Measurements from ENCODE around the gene FN3KRP. TPM values are rescaled to one million over a fixed set of nuclear protein-coding genes. Genes with fewer than 3 reads are reported as not detected.

Gene FN3KRP
- total and polyA plus RNA-seq, 10 of the 15 experiments (the other 5 are each of a cell fraction or from before 2014, with no cell fraction given), result 1.8 to 50.5 (median 26.5) TPM

DNA sequence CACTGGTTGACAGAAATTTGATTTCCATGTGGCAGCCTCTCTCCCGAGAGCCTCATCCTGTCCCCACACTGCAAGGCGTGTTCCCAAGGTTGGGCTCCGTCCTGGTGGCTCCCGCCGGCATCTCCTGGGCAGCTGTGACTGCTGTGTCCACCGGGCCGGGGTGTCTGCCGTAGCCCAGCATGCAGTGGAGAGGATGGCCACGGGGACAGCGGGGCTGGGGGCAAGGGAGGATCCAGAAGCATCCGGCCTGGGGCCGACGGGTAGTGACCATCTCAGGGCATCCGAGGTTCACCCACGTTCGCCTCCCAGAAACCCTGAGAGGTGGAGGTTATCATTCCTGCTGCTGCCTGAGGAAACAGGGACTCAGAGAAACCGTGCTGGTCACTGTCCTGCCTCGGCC lies 10.8 kb upstream of the FN3KRP start:
- Histone ChIP-seq H3K27me3 (replicated peaks in 1 of 2; ENCODE audit: control insufficient read depth in 2 of 2, insufficient read depth in 2 of 2, low read length in 1 of 2) (no peaks in the 10 kb centered on the region), H3K9me3 (replicated peaks; ENCODE audit: control insufficient read depth, insufficient read depth, low read length) (no peaks in the 10 kb centered on the region), H3K4me2 (ENCODE audit: control insufficient read depth, insufficient read depth) (no peak overlapping the region), H4K20me1 (ENCODE audit: control insufficient read depth, insufficient read depth) (no peaks in the 10 kb centered on the region), H3K4me1 (ENCODE audit: control insufficient read depth, insufficient read depth, low read length) (peaks cover 10% of the 10 kb centered on the region), H3K36me3 (ENCODE audit: control insufficient read depth in 2 of 2, insufficient read depth in 2 of 2, low read length in 1 of 2) (no peaks in the 10 kb centered on the region), H3K27ac (ENCODE audit: control insufficient read depth, insufficient read depth) (no peak overlapping the region), H2AFZ (ENCODE audit: control insufficient read depth, low read depth, low read length) (no peak overlapping the region), H3K4me3 (no peak overlapping the region), H3K79me2 (ENCODE audit: control insufficient read depth, insufficient read depth, low read length) (no peaks in the 10 kb centered on the region), H3K9ac (ENCODE audit: control insufficient read depth, insufficient read depth, low read length) (no peak overlapping the region)
- in situ Hi-C loops (cut with MboI) (no loop called here), intact Hi-C loops (cut with micrococcal nuclease; ENCODE audit: unreplicated experiment) (no loop called here)
- SMC1A ChIA-PET (ENCODE audit: uncharacterized antibody, unreplicated experiment), result no interaction called here
- TF ChIP-seq CBX3 (IDR thresholded peaks at IDR 0.05; ENCODE audit: borderline replicate concordance, low read depth) (no peak), ASH2L (IDR thresholded peaks at IDR 0.05; ENCODE audit: borderline replicate concordance, low read depth) (no peak), EP300 (IDR thresholded peaks at IDR 0.05; ENCODE audit: borderline replicate concordance in 1 of 2, control insufficient read depth in 1 of 2, low read depth in 2 of 2, low read length in 2 of 2) (no peak), MTA3 (IDR thresholded peaks at IDR 0.05; ENCODE audit: borderline replicate concordance, low read length) (no peak), NFYA (IDR thresholded peaks at IDR 0.05; ENCODE audit: borderline replicate concordance, low read depth, low read length) (no peak), RUNX3 (IDR thresholded peaks at IDR 0.05; ENCODE audit: low read length) (no peak), HCFC1 (IDR thresholded peaks at IDR 0.05; ENCODE audit: low read length) (no peak), PAX8 (IDR thresholded peaks at IDR 0.05) (no peak), JUND (IDR thresholded peaks at IDR 0.05; ENCODE audit: low read depth, low read length) (no peak), BRCA1 (IDR thresholded peaks at IDR 0.05; ENCODE audit: low read depth, low read length) (no peak), MYC (IDR thresholded peaks at IDR 0.05; ENCODE audit: insufficient read depth, insufficient read length, insufficient replicate concordance, low read length, severe bottlenecking) (no peak)
- TF ChIP-seq, protein P1, sequence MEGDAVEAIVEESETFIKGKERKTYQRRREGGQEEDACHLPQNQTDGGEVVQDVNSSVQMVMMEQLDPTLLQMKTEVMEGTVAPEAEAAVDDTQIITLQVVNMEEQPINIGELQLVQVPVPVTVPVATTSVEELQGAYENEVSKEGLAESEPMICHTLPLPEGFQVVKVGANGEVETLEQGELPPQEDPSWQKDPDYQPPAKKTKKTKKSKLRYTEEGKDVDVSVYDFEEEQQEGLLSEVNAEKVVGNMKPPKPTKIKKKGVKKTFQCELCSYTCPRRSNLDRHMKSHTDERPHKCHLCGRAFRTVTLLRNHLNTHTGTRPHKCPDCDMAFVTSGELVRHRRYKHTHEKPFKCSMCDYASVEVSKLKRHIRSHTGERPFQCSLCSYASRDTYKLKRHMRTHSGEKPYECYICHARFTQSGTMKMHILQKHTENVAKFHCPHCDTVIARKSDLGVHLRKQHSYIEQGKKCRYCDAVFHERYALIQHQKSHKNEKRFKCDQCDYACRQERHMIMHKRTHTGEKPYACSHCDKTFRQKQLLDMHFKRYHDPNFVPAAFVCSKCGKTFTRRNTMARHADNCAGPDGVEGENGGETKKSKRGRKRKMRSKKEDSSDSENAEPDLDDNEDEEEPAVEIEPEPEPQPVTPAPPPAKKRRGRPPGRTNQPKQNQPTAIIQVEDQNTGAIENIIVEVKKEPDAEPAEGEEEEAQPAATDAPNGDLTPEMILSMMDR (IDR thresholded peaks at IDR 0.05 in 2 of 3, conservative IDR thresholded peaks at IDR 0.05 in 1 of 3; ENCODE audit: control insufficient read depth in 2 of 3, extremely low read depth in 1 of 3, insufficient read depth in 1 of 3, low read depth in 3 of 3, low read length in 3 of 3), result no peak
- TF ChIP-seq, protein P2, sequence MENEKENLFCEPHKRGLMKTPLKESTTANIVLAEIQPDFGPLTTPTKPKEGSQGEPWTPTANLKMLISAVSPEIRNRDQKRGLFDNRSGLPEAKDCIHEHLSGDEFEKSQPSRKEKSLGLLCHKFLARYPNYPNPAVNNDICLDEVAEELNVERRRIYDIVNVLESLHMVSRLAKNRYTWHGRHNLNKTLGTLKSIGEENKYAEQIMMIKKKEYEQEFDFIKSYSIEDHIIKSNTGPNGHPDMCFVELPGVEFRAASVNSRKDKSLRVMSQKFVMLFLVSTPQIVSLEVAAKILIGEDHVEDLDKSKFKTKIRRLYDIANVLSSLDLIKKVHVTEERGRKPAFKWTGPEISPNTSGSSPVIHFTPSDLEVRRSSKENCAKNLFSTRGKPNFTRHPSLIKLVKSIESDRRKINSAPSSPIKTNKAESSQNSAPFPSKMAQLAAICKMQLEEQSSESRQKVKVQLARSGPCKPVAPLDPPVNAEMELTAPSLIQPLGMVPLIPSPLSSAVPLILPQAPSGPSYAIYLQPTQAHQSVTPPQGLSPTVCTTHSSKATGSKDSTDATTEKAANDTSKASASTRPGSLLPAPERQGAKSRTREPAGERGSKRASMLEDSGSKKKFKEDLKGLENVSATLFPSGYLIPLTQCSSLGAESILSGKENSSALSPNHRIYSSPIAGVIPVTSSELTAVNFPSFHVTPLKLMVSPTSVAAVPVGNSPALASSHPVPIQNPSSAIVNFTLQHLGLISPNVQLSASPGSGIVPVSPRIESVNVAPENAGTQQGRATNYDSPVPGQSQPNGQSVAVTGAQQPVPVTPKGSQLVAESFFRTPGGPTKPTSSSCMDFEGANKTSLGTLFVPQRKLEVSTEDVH (IDR thresholded peaks at IDR 0.05; ENCODE audit: low read depth, partially characterized antibody), result no peak
- TF ChIP-seq, protein P3, sequence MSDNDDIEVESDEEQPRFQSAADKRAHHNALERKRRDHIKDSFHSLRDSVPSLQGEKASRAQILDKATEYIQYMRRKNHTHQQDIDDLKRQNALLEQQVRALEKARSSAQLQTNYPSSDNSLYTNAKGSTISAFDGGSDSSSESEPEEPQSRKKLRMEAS (IDR thresholded peaks at IDR 0.05; ENCODE audit: low read depth, low read length), result no peak
- TF ChIP-seq, protein P4, sequence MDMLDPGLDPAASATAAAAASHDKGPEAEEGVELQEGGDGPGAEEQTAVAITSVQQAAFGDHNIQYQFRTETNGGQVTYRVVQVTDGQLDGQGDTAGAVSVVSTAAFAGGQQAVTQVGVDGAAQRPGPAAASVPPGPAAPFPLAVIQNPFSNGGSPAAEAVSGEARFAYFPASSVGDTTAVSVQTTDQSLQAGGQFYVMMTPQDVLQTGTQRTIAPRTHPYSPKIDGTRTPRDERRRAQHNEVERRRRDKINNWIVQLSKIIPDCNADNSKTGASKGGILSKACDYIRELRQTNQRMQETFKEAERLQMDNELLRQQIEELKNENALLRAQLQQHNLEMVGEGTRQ (IDR thresholded peaks at IDR 0.05; ENCODE audit: borderline replicate concordance, low read depth, low read length), result no peak
- 69% methylated on average over 18 of the region's 18 CpGs for WGBS (ENCODE audit: insufficient coverage, insufficient replicate concordance, low lambda C conversion rate, missing lambda C conversion rate)
- CTCF ChIA-PET, result no interaction called here
- RAD21 ChIA-PET (ENCODE audit: unreplicated experiment), result no interaction called here
- FAIRE-seq (no peak), DNase-seq (ENCODE audit: low read depth, low spot score) (no peak), ATAC-seq (no peak)
- POLR2A ChIA-PET, result interaction anchor here (1.3 kb wide), 1 partner anchor 11 kb away, joined by 3 read pairs; the partner anchor contains the start of gene FN3KRP
- BruUV-seq (replicated peaks), result no TSS peak

Data from GM12878 (cell line).